ENCODE measurements around the gene LRRC7.

- TF ChIP-seq, protein P1, sequence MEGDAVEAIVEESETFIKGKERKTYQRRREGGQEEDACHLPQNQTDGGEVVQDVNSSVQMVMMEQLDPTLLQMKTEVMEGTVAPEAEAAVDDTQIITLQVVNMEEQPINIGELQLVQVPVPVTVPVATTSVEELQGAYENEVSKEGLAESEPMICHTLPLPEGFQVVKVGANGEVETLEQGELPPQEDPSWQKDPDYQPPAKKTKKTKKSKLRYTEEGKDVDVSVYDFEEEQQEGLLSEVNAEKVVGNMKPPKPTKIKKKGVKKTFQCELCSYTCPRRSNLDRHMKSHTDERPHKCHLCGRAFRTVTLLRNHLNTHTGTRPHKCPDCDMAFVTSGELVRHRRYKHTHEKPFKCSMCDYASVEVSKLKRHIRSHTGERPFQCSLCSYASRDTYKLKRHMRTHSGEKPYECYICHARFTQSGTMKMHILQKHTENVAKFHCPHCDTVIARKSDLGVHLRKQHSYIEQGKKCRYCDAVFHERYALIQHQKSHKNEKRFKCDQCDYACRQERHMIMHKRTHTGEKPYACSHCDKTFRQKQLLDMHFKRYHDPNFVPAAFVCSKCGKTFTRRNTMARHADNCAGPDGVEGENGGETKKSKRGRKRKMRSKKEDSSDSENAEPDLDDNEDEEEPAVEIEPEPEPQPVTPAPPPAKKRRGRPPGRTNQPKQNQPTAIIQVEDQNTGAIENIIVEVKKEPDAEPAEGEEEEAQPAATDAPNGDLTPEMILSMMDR (IDR thresholded peaks at IDR 0.05 in 4 of 5, conservative IDR thresholded peaks at IDR 0.05 in 1 of 5), result no peak
- TF ChIP-seq POLR2A (IDR thresholded peaks at IDR 0.05), result no peak
Observed at GRCh38 chr1:70093250-70093975, 525.7 kb downstream of the LRRC7 start.

Measured in gastrocnemius medialis (tissue), 4 donors.